ENCODE results near the gene MYO1A.

- TF ChIP-seq CTCF (IDR thresholded peaks at IDR 0.05) (no peak), POLR2A (IDR thresholded peaks at IDR 0.05) (no peak)
Measured at GRCh38 chr12:56993346-56993745, 56.6 kb downstream of the MYO1A start.
